Parathyroid adenoma (tissue), 2 donors: ENCODE data around the gene CA14.
"Not testable (repeated sequence)": the region's sequence is repeated elsewhere in the genome, so short reads cannot be mapped to it uniquely, and the experiment has no call there.

Source experiments
- H2AFZ ChIP-seq: fragments of 300-600 bp; sonication (generic); one replicate; pipeline ENCODE4 v1.7.0; 2017; ENCODE audit warnings: antibody characterized with exemption, mild to moderate bottlenecking
- H3K27ac ChIP-seq: fragments of 300-600 bp; sonication (generic); one replicate; pipeline ENCODE4 v1.7.0; 2017
- H3K27me3 ChIP-seq: fragments of 300-600 bp; sonication (generic); one replicate; pipeline ENCODE4 v1.7.0; 2017; ENCODE audit warnings: low read length; ENCODE audit not compliant: control insufficient read depth, insufficient read depth
- H3K36me3 ChIP-seq: fragments of 300-600 bp; sonication (generic); one replicate; pipeline ENCODE4 v1.7.0; 2017; ENCODE audit warnings: low read length; ENCODE audit not compliant: control insufficient read depth, insufficient read depth
- H3K4me1 ChIP-seq: fragments of 300-600 bp; sonication (generic); one replicate; pipeline ENCODE4 v1.7.0; 2017; ENCODE audit warnings: control low read depth
- H3K4me2 ChIP-seq: fragments of 300-600 bp; sonication (generic); one replicate; pipeline ENCODE4 v1.7.0; 2017; ENCODE audit warnings: low read length
- H3K4me3 ChIP-seq: fragments of 300-600 bp; sonication (generic); one replicate; pipeline ENCODE4 v1.7.0; 2017; ENCODE audit warnings: low read depth, low read length
- H3K79me2 ChIP-seq: fragments of 300-600 bp; sonication (generic); one replicate; pipeline ENCODE4 v1.7.0; 2017; ENCODE audit warnings: control low read depth
- H3K9ac ChIP-seq: fragments of 300-600 bp; sonication (generic); one replicate; pipeline ENCODE4 v1.7.0; 2017; ENCODE audit warnings: mild to moderate bottlenecking
- H3K9me3 ChIP-seq: fragments of 300-600 bp; sonication (generic); one replicate; pipeline ENCODE4 v1.7.0; 2017; ENCODE audit warnings: low read length; ENCODE audit not compliant: control insufficient read depth
- TF ChIP-seq, protein P1 (sequence below): fragments of 300-600 bp; sonication (generic); IDR thresholded peaks from one replicate; pipeline ENCODE4 v1.7.0; 2017; ENCODE audit warnings: antibody characterized with exemption, mild to moderate bottlenecking
- donor health status: primary hyperparathyroidism.

The CA14 gene

GRCh38 chr1:150225546-150225945, 32.0 kb upstream of the CA14 start:
- Histone ChIP-seq H3K4me2 (no peak overlapping the region), H3K27ac (no peak overlapping the region), H3K4me3 (no peak overlapping the region), H3K36me3 (no peaks in the 10 kb centered on the region), H3K9ac (no peak overlapping the region), H3K27me3 (no peaks in the 10 kb centered on the region), H3K4me1 (no peaks in the 10 kb centered on the region), H3K79me2 (no peaks in the 10 kb centered on the region), H3K9me3 (no peaks in the 10 kb centered on the region), H2AFZ (no peak overlapping the region)
- TF ChIP-seq, protein P1, sequence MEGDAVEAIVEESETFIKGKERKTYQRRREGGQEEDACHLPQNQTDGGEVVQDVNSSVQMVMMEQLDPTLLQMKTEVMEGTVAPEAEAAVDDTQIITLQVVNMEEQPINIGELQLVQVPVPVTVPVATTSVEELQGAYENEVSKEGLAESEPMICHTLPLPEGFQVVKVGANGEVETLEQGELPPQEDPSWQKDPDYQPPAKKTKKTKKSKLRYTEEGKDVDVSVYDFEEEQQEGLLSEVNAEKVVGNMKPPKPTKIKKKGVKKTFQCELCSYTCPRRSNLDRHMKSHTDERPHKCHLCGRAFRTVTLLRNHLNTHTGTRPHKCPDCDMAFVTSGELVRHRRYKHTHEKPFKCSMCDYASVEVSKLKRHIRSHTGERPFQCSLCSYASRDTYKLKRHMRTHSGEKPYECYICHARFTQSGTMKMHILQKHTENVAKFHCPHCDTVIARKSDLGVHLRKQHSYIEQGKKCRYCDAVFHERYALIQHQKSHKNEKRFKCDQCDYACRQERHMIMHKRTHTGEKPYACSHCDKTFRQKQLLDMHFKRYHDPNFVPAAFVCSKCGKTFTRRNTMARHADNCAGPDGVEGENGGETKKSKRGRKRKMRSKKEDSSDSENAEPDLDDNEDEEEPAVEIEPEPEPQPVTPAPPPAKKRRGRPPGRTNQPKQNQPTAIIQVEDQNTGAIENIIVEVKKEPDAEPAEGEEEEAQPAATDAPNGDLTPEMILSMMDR: no peak

DNA sequence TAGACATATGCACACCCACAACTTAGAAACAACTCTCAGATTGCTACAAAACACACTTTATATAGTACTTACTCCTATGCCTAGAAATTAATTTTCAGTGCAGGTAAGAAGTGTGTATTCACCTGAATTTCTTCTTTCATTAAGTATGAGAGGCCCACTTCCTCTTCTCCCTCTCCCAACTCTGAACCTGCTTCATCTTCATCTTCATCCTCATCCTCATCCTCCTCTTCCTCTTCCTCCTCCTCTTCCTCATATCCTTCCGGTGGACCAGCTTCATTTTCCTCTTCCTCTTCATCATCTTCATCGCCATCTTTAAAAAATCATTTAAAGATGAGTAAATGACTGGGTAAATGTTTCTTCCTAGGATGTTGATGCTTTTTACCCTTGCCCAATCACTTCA, 31.1 kb upstream of the CA14 start:
- Histone ChIP-seq H3K36me3 (no peaks in the 10 kb centered on the region), H3K9ac (no peak overlapping the region)

DNA sequence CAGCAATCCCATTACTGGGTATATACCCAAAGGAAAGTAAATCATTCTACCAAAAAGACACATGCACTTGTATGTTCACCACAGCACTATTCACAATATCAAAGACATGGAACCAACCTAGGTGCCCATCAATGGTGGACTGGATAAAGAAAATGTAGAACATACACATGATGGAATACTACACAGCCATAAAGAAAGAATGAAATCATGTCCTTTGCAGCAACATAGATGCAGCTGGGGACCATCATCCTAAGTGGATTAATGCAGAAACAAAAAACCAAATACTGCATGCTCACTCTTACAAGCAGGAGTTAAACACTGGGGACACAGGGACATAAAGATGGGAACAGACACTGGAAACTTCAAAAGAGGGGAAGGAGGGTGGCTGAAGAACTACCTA, 30.3 kb upstream of the CA14 start:
- H3K27me3 ChIP-seq: no peaks in the 10 kb centered on the region
- TF ChIP-seq, protein P1: no peak
- no peaks in the 10 kb centered on the region for H3K9me3 ChIP-seq
- H2AFZ ChIP-seq: no peak overlapping the region
- no peak overlapping the region for H3K4me3 ChIP-seq
- H3K79me2 ChIP-seq: no peaks in the 10 kb centered on the region
- no peak overlapping the region for H3K9ac ChIP-seq
- no peak overlapping the region for H3K27ac ChIP-seq
- H3K36me3 ChIP-seq: no peaks in the 10 kb centered on the region
- no peak overlapping the region for H3K4me2 ChIP-seq
- no peaks in the 10 kb centered on the region for H3K4me1 ChIP-seq

More for the DNA sequence above, 31.1 kb upstream of the CA14 start:
- Histone ChIP-seq H3K27ac (no peak overlapping the region), H3K79me2 (no peaks in the 10 kb centered on the region), H3K27me3 (no peaks in the 10 kb centered on the region), H3K9me3 (no peaks in the 10 kb centered on the region), H3K4me1 (no peaks in the 10 kb centered on the region), H3K4me2 (no peak overlapping the region), H2AFZ (no peak overlapping the region), H3K4me3 (no peak overlapping the region)
- TF ChIP-seq, protein P1: no peak

GRCh38 chr1:150228246-150228645, 29.3 kb upstream of the CA14 start:
- not testable (repeated sequence) for H3K9ac ChIP-seq, H3K9me3 ChIP-seq, H3K36me3 ChIP-seq, H3K27ac ChIP-seq, H3K79me2 ChIP-seq, H3K4me3 ChIP-seq, H3K4me1 ChIP-seq, H2AFZ ChIP-seq, H3K27me3 ChIP-seq, H3K4me2 ChIP-seq

DNA sequence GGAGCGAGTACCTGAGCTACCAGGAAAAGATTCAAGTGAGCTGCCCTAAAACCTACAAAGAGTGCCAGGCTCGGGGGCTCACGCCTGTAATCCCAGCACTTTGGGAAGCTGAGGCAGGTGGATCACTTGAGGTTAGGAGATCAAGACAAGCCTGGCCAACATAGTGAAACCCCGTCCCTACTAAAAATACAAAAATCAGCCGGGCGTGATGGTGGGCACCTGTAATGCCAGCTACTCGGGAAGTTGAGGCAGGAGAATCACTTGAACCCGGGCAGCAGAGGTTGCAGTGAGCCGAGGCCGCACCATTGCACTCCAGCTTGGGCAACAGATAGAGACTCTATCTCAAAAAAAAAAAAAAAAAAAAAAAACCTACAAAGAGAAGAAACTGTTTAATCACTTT, 24.7 kb upstream of the CA14 start:
- H3K27ac ChIP-seq, H3K36me3 ChIP-seq, H3K4me2 ChIP-seq, H3K4me1 ChIP-seq, H3K27me3 ChIP-seq, H3K4me3 ChIP-seq, H3K9ac ChIP-seq, H3K9me3 ChIP-seq, H3K79me2 ChIP-seq, H2AFZ ChIP-seq: not testable (repeated sequence)
